WTC11 (cell line): Measurements from ENCODE around the gene TROAP.

Experiments used
- CTCF ChIP-seq: fragments of 200-600 bp; IDR thresholded peaks from 2 replicates; pipeline ENCODE4 v1.8.0; 2022; ENCODE audit warnings: antibody characterized with exemption
- SMAD4 ChIP-seq: sonication (generic); formaldehyde crosslinking; IDR thresholded peaks from 2 replicates; pipeline ENCODE4 v1.8.0; 2022; ENCODE audit warnings: mild to moderate bottlenecking, missing genetic modification reagents
- TF ChIP-seq, protein P1 (sequence below): fragments of 250-450 bp; sonication (Bioruptor Pico); IDR thresholded peaks from 2 replicates; pipeline ENCODE4 v2.1.2; 2022; ENCODE audit warnings: mild to moderate bottlenecking, moderate library complexity

DNA sequence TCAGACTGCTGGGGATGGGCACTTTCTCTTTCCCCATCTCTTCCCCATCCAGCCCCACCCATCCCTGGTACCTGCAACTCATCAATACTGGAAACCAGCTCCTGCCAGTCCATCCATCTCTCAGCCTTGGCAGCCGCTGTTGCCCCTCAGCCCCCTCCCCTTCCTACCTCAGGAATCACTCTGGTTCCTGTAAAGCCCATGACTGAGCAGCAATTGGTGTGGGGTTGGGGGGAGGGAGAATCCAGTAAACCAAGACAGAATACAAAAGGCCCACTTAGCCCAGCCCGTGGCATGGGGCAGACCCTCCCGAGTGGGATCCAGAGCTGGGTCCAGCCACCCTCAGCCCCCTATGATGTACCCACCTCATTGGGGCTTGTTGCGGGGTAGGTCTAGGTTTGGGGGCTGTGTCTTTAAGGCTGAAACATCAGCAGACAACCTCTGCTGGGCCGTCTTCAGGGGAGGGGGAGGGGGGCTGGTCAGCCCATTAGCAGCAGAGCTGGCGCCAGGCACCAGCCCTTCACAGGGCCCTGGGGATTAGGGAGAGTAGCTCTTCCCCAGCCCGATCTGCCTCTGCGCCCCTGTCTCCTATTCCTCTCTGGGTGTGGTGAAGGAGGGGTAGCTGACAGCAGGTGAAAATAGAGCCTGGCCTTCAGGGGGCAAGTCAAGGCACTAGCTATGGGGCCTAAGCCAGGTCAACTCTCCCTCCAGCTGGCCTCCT, 28.8 kb upstream of the TROAP start:
- TF ChIP-seq SMAD4 (CRISPR knock-in tag) (no peak), CTCF (no peak)
- TF ChIP-seq, protein P1, sequence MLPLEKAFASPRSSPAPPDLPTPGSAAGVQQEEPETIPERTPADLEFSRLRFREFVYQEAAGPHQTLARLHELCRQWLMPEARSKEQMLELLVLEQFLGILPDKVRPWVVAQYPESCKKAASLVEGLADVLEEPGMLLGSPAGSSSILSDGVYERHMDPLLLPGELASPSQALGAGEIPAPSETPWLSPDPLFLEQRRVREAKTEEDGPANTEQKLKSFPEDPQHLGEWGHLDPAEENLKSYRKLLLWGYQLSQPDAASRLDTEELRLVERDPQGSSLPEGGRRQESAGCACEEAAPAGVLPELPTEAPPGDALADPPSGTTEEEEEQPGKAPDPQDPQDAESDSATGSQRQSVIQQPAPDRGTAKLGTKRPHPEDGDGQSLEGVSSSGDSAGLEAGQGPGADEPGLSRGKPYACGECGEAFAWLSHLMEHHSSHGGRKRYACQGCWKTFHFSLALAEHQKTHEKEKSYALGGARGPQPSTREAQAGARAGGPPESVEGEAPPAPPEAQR (CRISPR knock-in tag): no peak
